ENCODE measurements around the gene NUAK2. TPM values are rescaled to one million over a fixed set of nuclear protein-coding genes. Genes with fewer than 3 reads are reported as not detected.
"Not testable (repeated sequence)": the region's sequence is repeated elsewhere in the genome, so short reads cannot be mapped to it uniquely, and the experiment has no call there.

Gene NUAK2
- total RNA-seq, 1 donor from 2014 or later, result 1.6 TPM

DNA sequence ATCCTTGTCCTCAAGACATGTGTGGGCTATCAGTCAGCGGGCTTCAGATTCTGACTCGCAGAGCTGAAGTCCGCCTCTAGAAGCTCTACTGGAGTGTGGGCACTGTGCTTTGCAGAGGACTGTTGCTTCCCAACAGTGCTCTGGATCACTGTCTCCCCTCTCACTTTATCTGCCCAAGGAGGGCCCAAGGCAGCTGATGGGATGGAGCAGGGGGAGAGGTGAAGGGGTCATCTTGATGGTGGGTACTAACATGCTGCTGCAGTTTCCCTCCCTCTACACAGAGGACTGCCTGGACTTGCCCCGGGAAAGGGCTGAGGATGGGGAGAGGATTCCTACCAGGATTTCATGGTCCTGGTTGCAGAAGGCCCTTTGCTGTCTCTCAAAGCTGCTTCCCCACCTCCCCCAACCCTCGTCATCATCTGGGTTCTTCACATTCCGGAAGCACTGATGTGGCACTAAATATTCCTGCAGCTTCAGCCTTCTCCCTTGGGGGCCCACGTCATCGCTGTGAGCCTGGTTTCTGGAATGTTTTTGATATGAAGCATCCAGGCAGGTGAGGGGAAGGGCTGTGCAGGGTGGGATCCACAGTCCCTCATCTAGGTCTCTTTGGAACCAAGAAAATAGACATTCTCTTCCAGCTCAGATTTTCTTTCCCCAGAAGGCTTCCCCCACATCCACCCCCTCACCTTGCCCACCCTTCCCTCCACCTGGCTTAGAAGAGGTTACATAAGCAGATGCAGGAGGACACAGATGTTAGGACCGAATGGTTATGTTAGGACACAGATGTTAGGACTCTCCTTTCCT, 23.2 kb downstream of the NUAK2 start:
- no peak for DNase-seq (ENCODE audit: low spot score)

DNA sequence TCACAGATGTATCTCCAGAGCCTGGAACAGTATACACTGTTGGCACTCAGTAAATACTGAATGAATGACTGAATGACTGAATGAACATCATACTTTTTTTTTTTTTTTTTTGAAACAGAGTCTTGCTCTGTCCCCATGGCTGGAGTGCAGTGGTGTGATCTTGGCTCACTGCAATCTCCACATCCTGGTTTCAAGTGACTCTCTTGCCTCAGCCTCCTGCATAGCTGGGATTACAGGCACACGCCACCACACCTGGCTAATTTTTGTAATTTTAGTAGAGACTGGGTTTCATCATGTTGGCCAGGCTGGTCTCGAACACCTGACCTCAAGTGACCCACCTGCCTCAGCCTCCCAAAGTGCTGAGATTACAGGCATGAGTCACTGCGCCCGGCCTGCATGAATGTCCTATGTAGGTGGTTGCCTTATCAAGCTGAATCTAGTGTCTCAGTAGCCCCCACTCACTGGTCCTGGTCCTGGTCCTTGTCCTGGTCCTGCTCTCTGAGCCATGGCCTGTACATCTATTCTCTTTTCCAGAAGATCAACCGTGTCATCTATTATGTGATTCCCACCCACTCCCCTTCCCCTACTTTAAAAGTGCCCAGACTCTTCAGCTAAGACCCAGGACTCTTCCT, 23.9 kb downstream of the NUAK2 start:
- not testable (repeated sequence) for DNase-seq (ENCODE audit: low spot score)

DNA sequence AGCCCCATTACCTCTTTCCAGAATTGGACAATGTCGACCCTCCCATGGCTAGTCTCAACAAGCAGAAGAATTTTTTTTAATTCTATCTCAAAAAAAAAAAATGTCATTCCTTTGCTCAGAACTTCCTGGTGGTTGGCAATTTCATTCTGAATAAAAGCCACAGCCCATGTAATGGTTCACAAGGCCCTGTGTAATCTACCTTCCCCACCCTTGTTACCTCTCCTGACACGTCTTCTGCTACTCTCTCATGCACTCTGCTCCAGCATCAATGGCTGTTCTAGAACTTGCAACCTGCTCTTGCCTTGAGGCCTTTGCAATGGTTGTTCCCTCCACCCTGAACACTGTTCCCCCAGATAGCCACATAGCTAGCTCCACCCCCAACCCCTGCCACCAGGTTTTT, 25.4 kb downstream of the NUAK2 start:
- no peak for DNase-seq (ENCODE audit: low spot score)

DNA sequence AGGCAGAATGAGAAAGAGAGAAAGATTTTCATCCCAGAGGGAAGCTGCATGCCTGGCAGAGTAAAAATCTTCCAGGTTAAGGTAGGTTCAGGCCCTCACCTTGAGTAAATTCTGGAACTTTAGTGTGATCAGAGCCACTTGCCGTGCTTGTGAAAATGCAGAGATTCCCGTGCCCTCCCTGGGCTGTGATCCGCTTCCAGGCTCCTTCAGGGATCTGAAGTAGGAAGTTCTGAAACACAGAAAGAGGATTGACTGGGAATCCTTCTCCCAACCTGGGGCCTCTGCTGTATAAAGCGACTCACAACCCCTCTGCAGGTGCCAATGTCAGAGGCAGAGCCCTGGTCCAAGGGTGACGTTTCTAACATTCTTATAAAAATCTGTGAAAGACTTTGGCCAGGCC, 26.6 kb downstream of the NUAK2 start:
- DNase-seq (ENCODE audit: low spot score), result no peak

DNA sequence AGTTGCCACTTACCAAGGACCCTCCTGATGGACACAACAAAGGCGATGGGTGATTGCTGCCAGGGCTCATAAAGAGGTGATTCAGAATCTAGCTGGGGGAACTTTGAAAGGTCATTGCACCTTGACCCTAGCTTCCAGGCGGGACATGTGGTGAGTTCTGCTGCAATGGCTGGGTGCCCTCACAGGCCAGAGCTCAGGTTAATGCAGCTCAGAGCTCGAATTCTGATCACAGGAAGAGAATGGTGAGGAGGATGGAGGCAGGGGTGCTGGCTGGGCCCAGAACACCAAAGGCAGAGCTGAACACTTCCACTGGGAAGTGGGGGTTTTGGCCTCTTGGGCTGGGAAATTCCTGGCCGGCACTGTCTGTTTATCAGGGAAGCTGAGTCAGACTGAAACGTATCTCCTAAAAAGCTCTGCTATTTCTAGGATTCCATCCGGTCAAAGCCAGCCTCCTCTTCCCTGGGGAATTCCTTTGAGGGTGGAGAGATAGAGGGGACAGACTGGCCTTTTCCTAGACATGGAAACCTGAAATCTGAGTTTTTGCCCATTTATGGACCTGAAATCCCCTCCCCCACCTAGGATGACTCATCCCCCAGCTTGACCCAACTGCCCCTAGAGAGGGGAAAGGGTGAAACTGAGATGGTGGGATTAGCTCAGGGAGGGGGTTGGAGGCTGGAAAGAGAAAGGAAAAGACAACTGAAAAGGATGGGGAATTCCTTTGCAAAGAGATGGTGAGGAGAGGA, 27.2 kb downstream of the NUAK2 start:
- no peak for DNase-seq (ENCODE audit: low spot score)

DNA sequence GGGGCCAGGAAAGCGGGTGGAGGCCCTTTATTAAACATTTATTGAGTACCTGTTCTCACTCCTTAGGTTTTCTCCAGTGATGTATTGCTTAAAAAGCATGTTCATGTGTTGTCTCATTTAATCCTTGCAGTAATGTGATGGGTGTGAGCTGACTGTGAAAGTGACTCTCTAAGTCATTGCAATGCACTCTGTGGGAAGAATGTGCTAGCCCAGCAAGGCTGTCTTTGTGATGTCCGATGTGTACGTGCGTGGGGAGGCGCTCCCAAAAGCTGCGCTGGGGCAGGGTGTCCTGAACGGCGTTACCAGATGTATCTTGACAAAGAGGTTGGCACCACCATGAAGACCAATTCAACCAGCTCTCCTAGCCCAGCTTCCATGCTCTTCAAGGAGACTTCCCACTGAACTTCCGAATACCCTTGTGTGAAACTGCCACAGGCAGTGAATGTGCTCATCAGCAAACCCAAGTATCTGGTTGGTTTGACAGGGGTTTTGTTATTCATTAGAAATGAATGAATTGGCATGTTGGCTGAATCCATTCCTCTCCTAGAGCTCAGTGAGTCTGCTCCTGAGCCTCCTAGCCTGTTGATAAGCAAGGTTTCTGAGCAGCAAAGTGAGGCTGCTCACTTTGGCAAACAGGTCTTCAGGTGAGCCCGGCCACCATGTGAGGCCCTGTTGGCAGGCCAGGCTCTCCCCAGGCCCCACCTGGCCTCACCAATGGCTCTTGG, 28.0 kb downstream of the NUAK2 start:
- no peak for DNase-seq (ENCODE audit: low spot score)

DNA sequence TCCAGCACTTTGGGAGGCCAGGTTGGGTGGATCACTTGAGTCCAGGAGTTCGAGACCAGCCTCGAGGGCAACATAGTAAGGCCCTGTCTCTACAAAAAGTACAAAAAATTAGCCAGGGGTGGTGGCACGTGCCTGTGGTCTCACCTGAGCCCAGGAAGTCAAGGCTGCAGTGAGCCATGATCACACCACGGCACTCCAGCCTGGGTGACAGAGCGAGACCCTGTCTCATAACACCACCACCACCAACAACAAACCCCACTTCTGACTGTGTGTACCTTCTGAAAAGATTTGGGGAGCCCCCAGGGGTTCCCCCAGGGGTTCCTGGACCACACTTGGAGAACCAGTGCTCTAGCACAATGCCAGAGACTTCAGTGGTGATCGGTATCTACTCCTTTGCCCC, 29.9 kb downstream of the NUAK2 start:
- no peak for DNase-seq (ENCODE audit: low spot score)

DNA sequence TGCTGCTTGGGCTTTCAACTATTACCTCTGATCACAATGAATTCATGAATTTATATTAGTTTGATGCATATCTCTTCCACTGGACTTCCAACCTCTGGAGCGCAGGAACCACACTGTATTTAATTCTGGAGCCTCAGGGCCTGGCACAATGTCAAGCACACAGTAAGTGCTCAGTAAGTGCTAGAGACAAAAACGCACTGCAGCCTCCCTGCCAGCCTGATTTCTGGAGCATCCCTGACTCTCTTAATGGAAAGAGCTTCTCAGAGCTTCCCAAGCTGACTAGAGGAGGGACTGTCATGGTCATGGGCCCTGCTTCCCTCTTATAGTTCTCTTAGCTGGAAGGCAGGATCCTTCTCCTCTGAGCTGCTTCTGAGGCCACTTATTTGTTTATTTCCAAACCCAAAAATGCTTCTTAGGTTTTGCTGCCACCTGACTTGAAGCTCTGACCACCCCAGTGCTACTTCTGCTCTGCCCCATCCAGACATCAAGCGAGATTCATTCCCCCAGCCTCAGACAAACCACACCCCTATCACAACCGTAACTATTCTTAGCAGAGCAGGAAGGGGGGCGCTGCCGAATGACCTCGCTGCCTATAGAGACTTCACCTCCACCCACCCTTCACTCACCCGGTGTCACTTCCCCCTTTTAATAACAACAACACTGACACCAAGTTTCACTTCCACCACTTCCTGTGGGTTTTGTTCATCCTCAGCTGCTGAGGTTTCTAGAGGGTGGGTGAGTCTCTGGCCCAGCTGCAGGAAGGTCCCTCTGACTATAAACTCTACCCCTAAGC, 33.6 kb downstream of the NUAK2 start:
- no peak for DNase-seq (ENCODE audit: low spot score)

DNA sequence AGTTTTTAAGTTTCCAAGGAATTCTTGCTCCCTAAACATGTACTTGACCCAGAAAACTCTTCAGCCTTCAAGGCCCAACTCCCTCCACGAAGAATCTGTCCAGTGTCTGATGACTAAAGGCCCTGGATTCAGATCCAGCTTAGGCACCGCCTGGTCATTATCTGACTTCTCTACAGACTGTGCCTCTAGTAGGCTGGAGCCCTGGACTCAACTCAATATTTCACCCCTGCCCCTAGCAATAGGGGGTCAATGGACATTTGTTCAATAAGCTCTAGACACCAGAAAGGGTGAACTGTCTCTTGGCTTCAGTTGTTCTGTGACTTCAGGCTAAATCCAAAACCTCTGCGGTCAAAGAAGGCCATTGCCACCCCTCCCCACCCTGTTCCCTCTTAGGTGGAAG, 34.5 kb downstream of the NUAK2 start:
- DNase-seq (ENCODE audit: low spot score), result no peak

DNA sequence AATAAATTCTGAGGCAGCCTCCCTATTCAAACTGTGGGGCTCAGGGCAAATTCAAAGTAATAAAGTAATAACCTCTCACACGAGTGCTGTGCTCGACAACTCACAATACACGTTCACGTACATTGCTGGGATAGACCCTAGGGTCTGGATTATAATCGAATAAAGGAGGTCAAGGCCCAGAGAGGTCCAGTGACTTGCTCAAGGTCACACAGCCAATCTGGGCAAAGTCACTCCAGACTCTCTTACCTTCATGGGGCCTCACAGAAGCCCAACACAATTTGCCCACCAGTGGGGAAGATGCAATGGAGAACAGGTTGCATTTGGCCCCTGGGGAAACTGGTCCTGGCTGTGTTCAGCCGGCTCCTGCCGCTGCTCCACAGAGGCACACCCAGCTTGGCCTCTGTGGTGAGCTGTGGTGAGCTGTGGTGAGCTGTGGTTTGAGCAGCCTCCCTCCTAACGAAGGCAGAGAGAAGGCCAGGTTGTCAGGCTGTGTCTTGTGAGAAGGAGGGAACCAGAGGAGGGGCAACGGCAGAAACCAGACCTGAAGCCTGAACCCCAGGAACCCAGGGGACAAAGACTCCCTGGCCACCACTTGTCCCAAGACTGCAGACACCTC, 35.1 kb downstream of the NUAK2 start:
- DNase-seq (ENCODE audit: low spot score), result no peak

DNA sequence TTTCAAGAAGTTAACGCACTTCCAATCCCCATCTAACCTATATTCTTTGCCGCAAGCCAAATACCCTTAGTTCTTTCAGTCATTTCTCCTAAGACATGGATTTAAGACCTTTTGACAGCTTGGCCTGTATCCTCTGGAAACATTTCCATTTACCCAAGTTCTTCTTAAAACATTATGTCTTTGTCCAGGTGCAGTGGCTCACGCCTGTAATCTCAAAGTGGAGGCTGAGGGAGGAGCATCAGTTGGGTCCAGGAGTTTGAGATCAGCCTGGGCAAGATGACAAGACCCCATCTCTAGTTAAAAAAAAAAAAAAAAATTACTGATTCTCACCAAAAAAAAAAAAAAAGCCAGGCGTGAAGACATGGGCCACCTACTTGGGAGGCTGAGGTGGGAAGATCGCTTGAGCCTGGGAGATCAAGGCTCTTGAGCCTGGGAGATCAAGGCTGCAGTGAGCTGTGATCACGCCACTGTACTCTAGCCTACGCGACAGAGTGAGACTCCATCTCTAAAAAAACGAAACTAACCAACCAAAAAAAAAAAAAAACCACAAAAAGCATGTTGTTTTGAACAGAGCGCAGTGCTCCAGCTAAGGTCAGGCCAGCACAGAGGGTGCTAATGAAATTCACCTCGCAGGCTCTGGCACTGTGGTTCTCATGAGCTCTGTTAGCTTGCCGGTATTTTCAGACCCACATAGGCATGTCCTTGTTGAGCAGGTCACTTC, 36.0 kb downstream of the NUAK2 start:
- DNase-seq (ENCODE audit: low spot score), result no peak

DNA sequence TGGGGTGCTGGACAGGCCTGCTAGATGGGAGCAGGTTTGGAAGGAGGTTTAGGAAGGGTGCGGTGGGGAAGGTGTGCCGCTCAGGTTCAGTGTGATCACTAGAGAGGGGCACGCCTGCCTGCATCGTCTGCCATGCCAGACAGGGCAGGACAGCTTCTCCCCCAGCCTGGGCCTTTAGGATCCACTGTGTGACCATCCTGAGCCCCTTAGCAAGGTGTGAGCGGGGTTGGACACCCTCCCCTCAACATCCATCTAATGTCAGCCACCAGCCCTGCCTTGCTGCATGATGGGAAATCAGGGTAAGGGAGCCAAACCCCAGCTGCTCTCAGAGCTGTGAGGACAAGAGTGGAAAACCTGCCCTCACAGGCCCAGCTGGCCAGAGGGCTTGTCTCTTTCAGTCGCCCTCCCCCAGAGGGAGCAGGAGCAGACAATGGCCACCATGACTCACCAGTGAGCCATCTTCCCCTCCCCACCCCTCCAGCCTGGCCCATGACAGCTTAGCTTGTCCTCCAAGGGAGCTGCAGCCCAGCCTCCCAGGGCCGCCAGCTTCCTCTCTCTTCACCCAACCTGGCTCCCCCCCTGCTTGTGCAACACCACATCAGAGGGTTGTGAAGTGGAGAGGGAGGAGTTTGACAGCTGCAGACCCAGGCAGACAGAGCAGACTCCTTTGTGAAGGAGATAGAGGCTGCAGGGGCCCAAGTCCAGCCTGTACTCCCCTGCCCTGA, 37.0 kb downstream of the NUAK2 start:
- DNase-seq (ENCODE audit: low spot score), result no peak

DNA sequence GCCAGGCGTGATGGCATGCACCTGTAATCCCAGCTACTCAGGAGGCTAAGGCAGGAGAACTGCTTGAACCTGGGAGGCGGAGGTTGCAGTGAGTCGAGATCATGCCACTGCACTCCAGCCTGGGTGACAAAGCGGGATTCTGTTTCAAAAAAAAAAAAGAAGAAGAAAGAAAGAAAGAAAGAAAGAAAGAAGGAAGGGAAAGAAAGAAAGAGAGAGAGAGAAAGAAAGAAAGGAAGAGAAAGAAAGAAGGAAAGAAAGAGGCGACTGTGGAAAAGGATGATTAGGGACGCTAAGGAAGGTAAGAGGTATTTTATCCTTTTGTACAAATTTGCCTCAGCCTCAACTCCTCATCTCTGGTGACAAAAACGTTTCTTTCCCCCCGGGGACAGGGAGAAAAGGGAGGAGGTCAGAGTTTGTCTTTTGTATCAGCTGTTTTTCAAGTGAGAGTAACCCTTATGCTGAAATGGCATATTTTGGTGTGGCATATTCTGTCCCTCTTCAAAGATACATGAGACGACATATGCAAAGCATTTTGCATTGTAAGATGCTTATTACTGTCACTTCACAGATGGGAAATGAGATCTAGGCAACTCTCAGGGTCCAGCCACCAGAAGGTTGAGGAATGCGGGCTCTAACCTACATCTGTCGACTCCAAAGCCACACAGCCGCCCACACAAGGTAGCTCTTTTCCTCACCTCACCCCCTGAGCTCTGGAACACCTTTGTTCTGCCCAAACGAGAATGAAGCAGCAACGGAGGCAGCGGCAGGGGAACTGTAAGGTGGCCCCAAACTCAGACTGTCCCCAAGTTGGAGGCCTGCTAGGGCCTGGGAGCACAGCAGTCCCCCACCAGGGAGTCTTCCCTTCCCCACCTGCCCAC, 38.0 kb downstream of the NUAK2 start:
- no peak for DNase-seq (ENCODE audit: low spot score)

DNA sequence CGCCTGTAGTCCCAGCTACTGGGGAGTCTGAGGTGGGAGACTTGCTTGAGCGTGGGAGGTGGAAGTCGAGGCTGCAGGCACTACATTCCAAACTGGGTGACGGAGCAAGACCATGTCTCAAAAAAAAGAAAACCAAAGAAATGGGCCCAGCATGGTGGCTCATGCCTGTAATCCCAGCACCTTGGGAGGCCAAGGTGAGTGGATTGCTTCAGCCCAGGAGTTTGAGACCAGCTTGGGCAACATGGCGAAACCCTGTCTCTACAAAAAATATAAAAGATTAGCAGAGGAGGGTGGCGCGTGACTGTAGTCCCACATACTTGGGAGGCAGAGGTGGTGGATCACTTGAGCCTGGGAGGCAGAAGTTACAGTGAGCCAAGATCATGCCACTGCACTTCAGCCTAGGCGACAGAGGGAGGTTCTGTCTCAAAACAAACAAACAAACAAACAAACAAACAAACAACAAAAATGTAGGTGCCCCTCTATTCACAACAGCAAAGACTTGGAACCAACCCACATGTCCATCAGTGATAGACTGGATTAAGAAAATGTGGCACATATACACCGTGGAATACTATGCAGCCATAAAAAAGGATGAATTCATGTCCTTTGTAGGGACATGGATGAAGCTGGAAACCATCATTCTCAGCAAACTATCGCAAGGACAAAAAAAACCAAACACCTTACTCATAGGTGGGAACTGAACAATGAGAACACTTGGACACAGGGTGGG, 40.7 kb downstream of the NUAK2 start:
- DNase-seq (ENCODE audit: low spot score), result not testable (repeated sequence)

DNA sequence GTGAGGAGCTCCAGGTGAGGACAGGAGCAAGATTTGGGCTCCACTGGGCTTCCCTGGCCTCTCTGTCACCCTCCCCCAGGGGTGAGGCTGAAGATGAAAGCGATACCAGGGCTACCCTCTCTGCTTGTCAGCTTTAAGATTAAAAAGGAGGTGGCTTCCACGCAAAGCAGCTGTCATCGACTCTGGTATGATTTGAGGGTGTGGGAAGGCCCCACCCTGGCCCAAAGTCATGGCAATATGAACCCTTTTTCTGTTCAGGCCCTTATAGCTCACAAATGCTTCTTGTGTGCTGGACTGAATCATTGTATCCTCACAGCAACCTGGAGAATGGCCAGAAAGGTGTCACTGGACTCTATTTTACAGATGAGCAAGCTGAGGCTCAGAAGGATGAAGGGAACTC, 41.6 kb downstream of the NUAK2 start:
- DNase-seq (ENCODE audit: low spot score), result no peak

DNA sequence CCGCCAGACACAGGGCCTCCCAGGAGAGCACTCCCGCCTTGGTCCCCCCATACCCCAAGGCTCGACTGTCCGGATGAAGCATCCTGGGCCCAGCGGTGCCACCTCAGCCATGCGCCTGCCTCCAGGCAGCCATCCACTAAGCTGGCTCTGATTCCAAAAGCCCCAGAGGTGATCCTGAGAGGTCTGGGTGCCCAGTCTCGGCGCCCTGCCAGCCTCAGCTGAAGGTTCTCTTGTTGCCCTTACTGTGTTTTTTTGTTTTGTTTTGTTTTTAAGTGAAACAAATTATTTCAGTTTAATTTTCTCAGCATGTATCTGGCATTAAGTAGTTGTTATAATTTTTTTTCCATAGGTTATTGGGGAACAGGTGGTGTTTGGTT, 44.9 kb downstream of the NUAK2 start:
- DNase-seq (ENCODE audit: low spot score), result no peak

DNA sequence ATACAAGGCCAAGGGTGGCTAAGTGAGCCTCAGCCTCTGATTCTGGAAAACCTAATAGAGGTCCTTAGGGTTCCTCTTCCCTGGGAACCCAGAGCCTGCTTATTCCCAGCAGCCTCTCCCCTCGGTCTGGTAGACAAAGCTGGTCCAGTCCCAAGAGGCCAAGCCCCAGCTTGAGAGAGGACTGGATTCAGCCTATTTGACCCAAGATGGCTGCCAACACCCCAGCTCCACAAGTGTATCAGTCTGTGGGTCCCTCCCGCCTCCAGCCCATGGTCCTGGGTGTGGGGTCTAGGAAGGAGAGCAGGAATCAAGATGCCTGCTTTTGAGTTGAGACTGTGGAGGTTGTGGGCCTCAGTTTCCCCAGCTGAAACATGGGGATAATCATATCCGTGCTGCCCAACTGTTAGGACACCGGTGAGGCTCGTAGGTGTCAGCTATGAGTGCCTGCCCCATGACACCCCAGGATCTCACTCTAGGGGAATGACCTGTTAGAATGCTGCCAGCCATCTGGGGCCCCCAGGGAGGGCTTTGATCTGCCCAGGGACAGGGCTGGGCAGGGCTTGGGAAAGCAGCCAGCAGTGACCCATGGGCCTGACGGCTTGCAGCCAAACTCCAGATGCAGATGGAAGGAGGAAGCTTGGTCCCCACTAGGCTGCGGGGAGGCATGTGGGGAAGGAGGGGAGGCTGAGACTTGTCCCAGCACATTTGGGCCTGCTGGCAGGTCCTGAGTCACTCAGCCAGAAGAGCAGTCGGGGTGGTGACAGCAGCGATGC, 45.4 kb downstream of the NUAK2 start:
- no peak for DNase-seq (ENCODE audit: low spot score)
